Measurements from ENCODE around the gene DEF6. TPM values are rescaled to one million over a fixed set of nuclear protein-coding genes. Genes with fewer than 3 reads are reported as not detected.

The DEF6 gene
- total and polyA plus RNA-seq, 2 donors from 2014 or later, result 2.7 to 16.3 TPM

DNA sequence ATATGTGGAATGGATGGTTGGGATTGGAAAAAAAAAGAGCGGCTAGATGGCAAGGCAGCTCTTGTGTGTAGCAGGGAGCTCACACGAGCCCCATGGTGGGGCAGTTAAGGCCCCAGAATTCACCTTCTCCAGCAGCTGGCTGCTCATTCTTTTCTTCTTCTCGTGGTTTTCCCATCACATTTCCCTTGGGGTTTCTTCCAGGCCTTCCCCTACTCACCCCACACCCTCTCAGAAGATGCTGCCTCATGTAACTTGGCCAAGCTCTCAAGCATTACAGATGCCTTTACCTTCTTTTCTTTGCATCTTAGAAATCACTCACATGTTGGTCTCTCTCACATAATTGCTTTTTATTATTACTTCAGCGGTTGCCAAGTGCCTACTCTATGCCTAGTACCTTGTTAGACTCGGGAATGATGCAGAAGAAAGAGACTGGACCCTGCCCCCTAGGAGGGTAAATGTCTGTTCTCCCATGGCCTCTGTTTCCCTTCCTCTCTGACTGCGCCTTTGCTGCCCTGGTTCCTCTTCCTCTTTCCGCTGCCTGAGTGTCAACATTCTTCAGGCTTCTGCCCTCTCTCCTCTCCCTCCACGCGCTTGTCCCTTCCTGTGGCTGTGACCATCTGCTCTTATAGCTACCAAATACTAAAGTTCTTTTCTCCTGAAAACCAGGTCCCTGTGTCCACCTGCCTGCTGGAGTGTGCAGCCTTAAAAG lies 73.3 kb downstream of the DEF6 start:
- TF ChIP-seq, protein P1, sequence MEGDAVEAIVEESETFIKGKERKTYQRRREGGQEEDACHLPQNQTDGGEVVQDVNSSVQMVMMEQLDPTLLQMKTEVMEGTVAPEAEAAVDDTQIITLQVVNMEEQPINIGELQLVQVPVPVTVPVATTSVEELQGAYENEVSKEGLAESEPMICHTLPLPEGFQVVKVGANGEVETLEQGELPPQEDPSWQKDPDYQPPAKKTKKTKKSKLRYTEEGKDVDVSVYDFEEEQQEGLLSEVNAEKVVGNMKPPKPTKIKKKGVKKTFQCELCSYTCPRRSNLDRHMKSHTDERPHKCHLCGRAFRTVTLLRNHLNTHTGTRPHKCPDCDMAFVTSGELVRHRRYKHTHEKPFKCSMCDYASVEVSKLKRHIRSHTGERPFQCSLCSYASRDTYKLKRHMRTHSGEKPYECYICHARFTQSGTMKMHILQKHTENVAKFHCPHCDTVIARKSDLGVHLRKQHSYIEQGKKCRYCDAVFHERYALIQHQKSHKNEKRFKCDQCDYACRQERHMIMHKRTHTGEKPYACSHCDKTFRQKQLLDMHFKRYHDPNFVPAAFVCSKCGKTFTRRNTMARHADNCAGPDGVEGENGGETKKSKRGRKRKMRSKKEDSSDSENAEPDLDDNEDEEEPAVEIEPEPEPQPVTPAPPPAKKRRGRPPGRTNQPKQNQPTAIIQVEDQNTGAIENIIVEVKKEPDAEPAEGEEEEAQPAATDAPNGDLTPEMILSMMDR (IDR thresholded peaks at IDR 0.05; ENCODE audit: borderline replicate concordance, extremely low read depth, insufficient read depth), result no peak
- H3K27me3 ChIP-seq (ENCODE audit: control insufficient read depth, insufficient read depth, low read length), result no peaks in the 10 kb centered on the region
- H3K4me3 ChIP-seq (ENCODE audit: low read length in 3 of 3), result no peak overlapping the region
- intact Hi-C loops (cut with DNase I), result no loop called here
- peak overlapping the region in 1 of 2 donors; percentile 5 for H3K27ac ChIP-seq (ENCODE audit: low read depth in 2 of 2, low read length in 2 of 2)
- no peaks in the 10 kb centered on the region for H3K9me3 ChIP-seq (ENCODE audit: control insufficient read depth in 2 of 3, insufficient read depth in 1 of 3, low read length in 3 of 3)
- no peaks in the 10 kb centered on the region for H3K36me3 ChIP-seq (ENCODE audit: control insufficient read depth in 2 of 3, insufficient read depth in 3 of 3, low read length in 3 of 3)
- peaks cover 0 to 18% (median 8%) of the 10 kb centered on the region in 3 donors for H3K4me1 ChIP-seq (ENCODE audit: control insufficient read depth in 2 of 3, insufficient read depth in 2 of 3, low read depth in 1 of 3, low read length in 3 of 3)
- no peak overlapping the region for H3K9ac ChIP-seq (ENCODE audit: low read length in 3 of 3)
- peak in 2 of 5 donors; percentile 17 to 32 for DNase-seq
- no peak for FAIRE-seq

Other genes with a start within 250 kb of the DEF6 start
- 0.50 TPM for gene TCP11, start 156.5 kb upstream of the DEF6 start, total RNA-seq
- gene TCP11, start 156.5 kb upstream of the DEF6 start, polyA plus RNA-seq (ENCODE audit: insufficient read depth, low read depth, low replicate concordance), result 0.41 TPM
- 4.5 TPM for gene SCUBE3, start 83.9 kb upstream of the DEF6 start, total RNA-seq
- gene SCUBE3, start 83.9 kb upstream of the DEF6 start, polyA plus RNA-seq (ENCODE audit: insufficient read depth, low read depth, low replicate concordance), result 2.5 TPM
- gene ZNF76, start 38.1 kb upstream of the DEF6 start, total RNA-seq, result 49.2 TPM
- 29.1 TPM for gene ZNF76, start 38.1 kb upstream of the DEF6 start, polyA plus RNA-seq (ENCODE audit: insufficient read depth, low read depth, low replicate concordance)
- 24.4 TPM for gene PPARD, start 44.7 kb downstream of the DEF6 start, total RNA-seq
- 13.2 TPM for gene PPARD, start 44.7 kb downstream of the DEF6 start, polyA plus RNA-seq (ENCODE audit: insufficient read depth, low read depth, low replicate concordance)
- gene FANCE, start 154.5 kb downstream of the DEF6 start, total RNA-seq, result 2.7 TPM
- 1.2 TPM for gene FANCE, start 154.5 kb downstream of the DEF6 start, polyA plus RNA-seq (ENCODE audit: insufficient read depth, low read depth, low replicate concordance)
- 1,159 TPM for gene RPL10A, start 170.6 kb downstream of the DEF6 start, total RNA-seq
- 1,291 TPM for gene RPL10A, start 170.6 kb downstream of the DEF6 start, polyA plus RNA-seq (ENCODE audit: insufficient read depth, low read depth, low replicate concordance)
- gene TEAD3, start 199.3 kb downstream of the DEF6 start, total RNA-seq, result 18.0 TPM
- gene TEAD3, start 199.3 kb downstream of the DEF6 start, polyA plus RNA-seq (ENCODE audit: insufficient read depth, low read depth, low replicate concordance), result 11.3 TPM
- not detected for gene TULP1, start 215.1 kb downstream of the DEF6 start, total RNA-seq
- not detected for gene TULP1, start 215.1 kb downstream of the DEF6 start, polyA plus RNA-seq (ENCODE audit: insufficient read depth, low read depth, low replicate concordance)